Suprapubic skin (tissue), 4 donors: ENCODE results near the gene GRID1.

ENCODE experiments used
- CTCF ChIP-seq, 2 donors: fragments of 200-600 bp in 1 of 2; fragments of 450-650 bp in 1 of 2; sonication (generic) in 1 of 2; IDR thresholded peaks; one replicate each; pipeline ENCODE4 v1.5.1; 2016 to 2019; ENCODE audit warnings: antibody characterized with exemption in 2 of 2, mild to moderate bottlenecking in 1 of 2, moderate library complexity in 1 of 2
- POLR2A ChIP-seq, 2 donors: fragments of 450-650 bp; IDR thresholded peaks; one replicate each; pipeline ENCODE4 v1.6.1; 2017; ENCODE audit warnings: antibody characterized with exemption in 2 of 2, mild to moderate bottlenecking in 2 of 2, moderate library complexity in 2 of 2
- POLR2AphosphoS5 ChIP-seq, 3 donors: sonication (generic); formaldehyde crosslinking; IDR thresholded peaks; one replicate each; pipeline ENCODE4 v1.6.1; 2017; ENCODE audit warnings: antibody characterized with exemption in 3 of 3

GRCh38 chr10:86399514-86399878 lies 32.9 kb upstream of the GRID1 start:
- no peak for TF ChIP-seq CTCF (IDR thresholded peaks at IDR 0.05)
- TF ChIP-seq POLR2AphosphoS5 (IDR thresholded peaks at IDR 0.05): no peak
- TF ChIP-seq POLR2A (IDR thresholded peaks at IDR 0.05): no peak
